Astrocyte (in vitro differentiated cells and primary cell): ENCODE results near the gene GNB1.

Experiments used
- CTCF ChIP-seq: IDR thresholded peaks from 2 replicates; pipeline ENCODE4 v1.5.1; 2011; ENCODE audit warnings: low read depth, mild to moderate bottlenecking, inconsistent platforms, low read length, moderate library complexity; ENCODE audit not compliant: insufficient read depth
- EZH2 ChIP-seq: IDR thresholded peaks from 2 replicates; pipeline ENCODE4 v1.6.1; 2012; ENCODE audit warnings: mild to moderate bottlenecking, low read length, inconsistent platforms; ENCODE audit not compliant: insufficient read depth

GRCh38 chr1:1783320-1783719 is 107.6 kb downstream of the GNB1 start:
- TF ChIP-seq CTCF = no peak
- no peak for TF ChIP-seq EZH2
